Suprapubic skin (tissue), 4 donors: Measurements from ENCODE around the gene COL19A1. TPM values are rescaled to one million over a fixed set of nuclear protein-coding genes. Genes with fewer than 3 reads are reported as not detected.

Source experiments
- DNase-seq, 2 donors: peaks; one replicate each; pipeline ENCODE4 v3.0.0-alpha.2; 2019; ENCODE audit warnings: low spot score in 2 of 2
- H3K27ac ChIP-seq: fragments of 200-600 bp; sonication (generic); one replicate; pipeline ENCODE4 v1.5.1; 2019
- H3K27me3 ChIP-seq: fragments of 200-600 bp; sonication (generic); one replicate; pipeline ENCODE4 v1.5.1; 2019
- H3K36me3 ChIP-seq: fragments of 200-600 bp; sonication (generic); one replicate; pipeline ENCODE4 v1.5.1; 2019
- H3K4me1 ChIP-seq: fragments of 200-600 bp; sonication (generic); one replicate; pipeline ENCODE4 v1.5.1; 2019
- H3K4me3 ChIP-seq: fragments of 200-600 bp; sonication (generic); one replicate; pipeline ENCODE4 v1.5.1; 2019; ENCODE audit warnings: mild to moderate bottlenecking
- H3K9me3 ChIP-seq: fragments of 200-600 bp; sonication (generic); one replicate; pipeline ENCODE4 v1.5.1; 2019
- CTCF ChIP-seq, 2 donors: fragments of 200-600 bp in 1 of 2; fragments of 450-650 bp in 1 of 2; sonication (generic) in 1 of 2; IDR thresholded peaks; one replicate each; pipeline ENCODE4 v1.5.1; 2016 to 2019; ENCODE audit warnings: antibody characterized with exemption in 2 of 2, mild to moderate bottlenecking in 1 of 2, moderate library complexity in 1 of 2
- EP300 ChIP-seq: sonication (generic); formaldehyde crosslinking; IDR thresholded peaks from one replicate; pipeline ENCODE4 v1.6.1; 2017; ENCODE audit warnings: antibody characterized with exemption
- POLR2A ChIP-seq, 2 donors: fragments of 450-650 bp; IDR thresholded peaks; one replicate each; pipeline ENCODE4 v1.6.1; 2017; ENCODE audit warnings: antibody characterized with exemption in 2 of 2, mild to moderate bottlenecking in 2 of 2, moderate library complexity in 2 of 2
- POLR2AphosphoS5 ChIP-seq, 3 donors: sonication (generic); formaldehyde crosslinking; IDR thresholded peaks; one replicate each; pipeline ENCODE4 v1.6.1; 2017; ENCODE audit warnings: antibody characterized with exemption in 3 of 3
- WGBS: methylation state at CpG from one replicate; pipeline ENCODE4 v1.1.5; 2018; 5-methylcytosine and 5-hydroxymethylcytosine counted together
- total RNA-seq, 4 donors: library from RNA; depleted of rRNA; stranded (reverse); fragments of >200 nt; gene quantifications; one replicate each; pipeline ENCODE4 v1.1.0, GENCODE V29; 2016

Gene COL19A1
- total RNA-seq, 4 donors from 2014 or later: 0.10 TPM; not detected in 3

- H3K4me1 ChIP-seq: no peaks in the 10 kb centered on the region
- no peaks in the 10 kb centered on the region for H3K9me3 ChIP-seq
- TF ChIP-seq POLR2A (IDR thresholded peaks at IDR 0.05): no peak
- TF ChIP-seq POLR2AphosphoS5 (IDR thresholded peaks at IDR 0.05): no peak
- TF ChIP-seq CTCF (IDR thresholded peaks at IDR 0.05): no peak
- no peak for TF ChIP-seq EP300
- H3K27ac ChIP-seq: no peak overlapping the region
- DNase-seq: no peak
- no peak overlapping the region for H3K4me3 ChIP-seq
- no peaks in the 10 kb centered on the region for H3K27me3 ChIP-seq
- no peaks in the 10 kb centered on the region for H3K36me3 ChIP-seq
- 70% methylated on average over 2 of the region's 2 CpGs for WGBS
Measured at GRCh38 chr6:70252604-70253003, 386.2 kb downstream of the COL19A1 start.

- no peaks in the 10 kb centered on the region for H3K9me3 ChIP-seq
- 49% methylated on average over 3 of the region's 3 CpGs for WGBS
- TF ChIP-seq CTCF (IDR thresholded peaks at IDR 0.05) (no peak), POLR2AphosphoS5 (IDR thresholded peaks at IDR 0.05) (no peak), EP300 (no peak), POLR2A (IDR thresholded peaks at IDR 0.05) (no peak)
- no peak overlapping the region for H3K27ac ChIP-seq
- H3K36me3 ChIP-seq: no peaks in the 10 kb centered on the region
- no peak for DNase-seq
- H3K4me1 ChIP-seq: no peaks in the 10 kb centered on the region
- no peaks in the 10 kb centered on the region for H3K27me3 ChIP-seq
- H3K4me3 ChIP-seq: no peak overlapping the region
Measured at GRCh38 chr6:70253923-70254322, 387.6 kb downstream of the COL19A1 start.

- Histone ChIP-seq H3K27me3 (no peaks in the 10 kb centered on the region), H3K9me3 (no peaks in the 10 kb centered on the region), H3K27ac (no peak overlapping the region), H3K36me3 (no peaks in the 10 kb centered on the region), H3K4me1 (no peaks in the 10 kb centered on the region), H3K4me3 (no peak overlapping the region)
- no peak for DNase-seq
- 62% methylated on average over 2 of the region's 2 CpGs for WGBS
- TF ChIP-seq EP300 (no peak), POLR2A (IDR thresholded peaks at IDR 0.05) (no peak), CTCF (IDR thresholded peaks at IDR 0.05) (no peak), POLR2AphosphoS5 (IDR thresholded peaks at IDR 0.05) (no peak)
Measured at GRCh38 chr6:70254784-70255183, 388.4 kb downstream of the COL19A1 start.

GRCh38 chr6:70257768-70258273 lies 391.5 kb downstream of the COL19A1 start:
- no peak for TF ChIP-seq POLR2AphosphoS5 (IDR thresholded peaks at IDR 0.05)
- no peak for TF ChIP-seq CTCF (IDR thresholded peaks at IDR 0.05)
- TF ChIP-seq POLR2A (IDR thresholded peaks at IDR 0.05): no peak
- TF ChIP-seq EP300: no peak
- no peaks in the 10 kb centered on the region for H3K36me3 ChIP-seq
- H3K4me3 ChIP-seq: no peak overlapping the region
- DNase-seq: no peak
- WGBS: 73% methylated on average over 2 of the region's 2 CpGs
- H3K4me1 ChIP-seq: no peaks in the 10 kb centered on the region
- H3K27me3 ChIP-seq: no peaks in the 10 kb centered on the region
- no peaks in the 10 kb centered on the region for H3K9me3 ChIP-seq
- no peak overlapping the region for H3K27ac ChIP-seq

- no peaks in the 10 kb centered on the region for H3K36me3 ChIP-seq
- H3K27ac ChIP-seq: no peak overlapping the region
- no peaks in the 10 kb centered on the region for H3K4me1 ChIP-seq
- DNase-seq: no peak
- 33% methylated on average over 1 of the region's 1 CpG for WGBS
- TF ChIP-seq CTCF (IDR thresholded peaks at IDR 0.05) (no peak), POLR2A (IDR thresholded peaks at IDR 0.05) (no peak), EP300 (no peak), POLR2AphosphoS5 (IDR thresholded peaks at IDR 0.05) (no peak)
- H3K27me3 ChIP-seq: no peaks in the 10 kb centered on the region
- H3K4me3 ChIP-seq: no peak overlapping the region
- no peaks in the 10 kb centered on the region for H3K9me3 ChIP-seq
Measured at GRCh38 chr6:70258483-70258882, 392.1 kb downstream of the COL19A1 start.

Other genes starting within 250 kb of the COL19A1 start
- 10 to 100 TPM; 43.5 to 58.6 (median 47.5) TPM for gene LMBRD1, start 69.5 kb upstream of the COL19A1 start, total RNA-seq